Smooth muscle cell of the brain vasculature (primary cell): ENCODE data around the gene GTSE1.

Experiments
- DNase-seq: peaks from one replicate; pipeline ENCODE4 v3.0.0-alpha.2; 2012; ENCODE audit warnings: low read depth, low spot score

The GTSE1 gene

GRCh38 chr22:46377525-46378425 is 81.1 kb downstream of the GTSE1 start:
- no peak for DNase-seq

GRCh38 chr22:46378426-46379065 is 81.9 kb downstream of the GTSE1 start:
- no peak for DNase-seq

- DNase-seq, result no peak
These were observed 82.6 kb downstream of the GTSE1 start for GRCh38 chr22:46379066-46379930.

GRCh38 chr22:46380069-46380468 is 83.4 kb downstream of the GTSE1 start:
- DNase-seq, result no peak
